Transverse colon (tissue), 4 donors: ENCODE results near the gene ORM2.

ENCODE experiments used
- EP300 ChIP-seq: sonication (generic); formaldehyde crosslinking; IDR thresholded peaks from one replicate; pipeline ENCODE4 v1.6.1; 2017; ENCODE audit warnings: antibody characterized with exemption, low read depth
- POLR2A ChIP-seq: fragments of 450-650 bp; IDR thresholded peaks from one replicate; pipeline ENCODE4 v1.6.1; 2016; ENCODE audit warnings: antibody characterized with exemption, mild to moderate bottlenecking, moderate library complexity
- POLR2AphosphoS5 ChIP-seq, 3 donors: sonication (generic); formaldehyde crosslinking; IDR thresholded peaks; one replicate each; pipeline ENCODE4 v1.6.1; 2016; ENCODE audit warnings: antibody characterized with exemption in 3 of 3
- TF ChIP-seq, protein P1 (sequence below), 5 experiments: fragments of 200-600 bp in 3 of 5; fragments of 450-650 bp in 2 of 5; sonication (generic) in 3 of 5; IDR thresholded peaks; 1 replicate in 2 of 5; 2 replicates in 3 of 5; pipeline ENCODE4 v1.5.1; 2016 to 2017; ENCODE audit warnings: antibody characterized with exemption in 5 of 5, inconsistent platforms in 3 of 5, mild to moderate bottlenecking in 2 of 5, moderate library complexity in 1 of 5

- TF ChIP-seq EP300 (no peak), POLR2AphosphoS5 (IDR thresholded peaks at IDR 0.05) (no peak), POLR2A (no peak)
- TF ChIP-seq, protein P1, sequence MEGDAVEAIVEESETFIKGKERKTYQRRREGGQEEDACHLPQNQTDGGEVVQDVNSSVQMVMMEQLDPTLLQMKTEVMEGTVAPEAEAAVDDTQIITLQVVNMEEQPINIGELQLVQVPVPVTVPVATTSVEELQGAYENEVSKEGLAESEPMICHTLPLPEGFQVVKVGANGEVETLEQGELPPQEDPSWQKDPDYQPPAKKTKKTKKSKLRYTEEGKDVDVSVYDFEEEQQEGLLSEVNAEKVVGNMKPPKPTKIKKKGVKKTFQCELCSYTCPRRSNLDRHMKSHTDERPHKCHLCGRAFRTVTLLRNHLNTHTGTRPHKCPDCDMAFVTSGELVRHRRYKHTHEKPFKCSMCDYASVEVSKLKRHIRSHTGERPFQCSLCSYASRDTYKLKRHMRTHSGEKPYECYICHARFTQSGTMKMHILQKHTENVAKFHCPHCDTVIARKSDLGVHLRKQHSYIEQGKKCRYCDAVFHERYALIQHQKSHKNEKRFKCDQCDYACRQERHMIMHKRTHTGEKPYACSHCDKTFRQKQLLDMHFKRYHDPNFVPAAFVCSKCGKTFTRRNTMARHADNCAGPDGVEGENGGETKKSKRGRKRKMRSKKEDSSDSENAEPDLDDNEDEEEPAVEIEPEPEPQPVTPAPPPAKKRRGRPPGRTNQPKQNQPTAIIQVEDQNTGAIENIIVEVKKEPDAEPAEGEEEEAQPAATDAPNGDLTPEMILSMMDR (IDR thresholded peaks at IDR 0.05), result no peak
Observed at GRCh38 chr9:114378883-114379282, 49.2 kb downstream of the ORM2 start.
